HG02970 (cell line): ENCODE results near the gene FAM117A.
"Not testable (repeated sequence)": the region's sequence is repeated elsewhere in the genome, so short reads cannot be mapped to it uniquely, and the experiment has no call there.

Experiments
- ATAC-seq: cut with Tn5 transposase; IDR thresholded peaks from one replicate; pipeline ENCODE4 v1.9.1; 2021; ENCODE audit warnings: mild to moderate bottlenecking, moderate library complexity, moderate number of reproducible peaks; ENCODE audit not compliant: unreplicated experiment, low FRiP score

Gene FAM117A

DNA sequence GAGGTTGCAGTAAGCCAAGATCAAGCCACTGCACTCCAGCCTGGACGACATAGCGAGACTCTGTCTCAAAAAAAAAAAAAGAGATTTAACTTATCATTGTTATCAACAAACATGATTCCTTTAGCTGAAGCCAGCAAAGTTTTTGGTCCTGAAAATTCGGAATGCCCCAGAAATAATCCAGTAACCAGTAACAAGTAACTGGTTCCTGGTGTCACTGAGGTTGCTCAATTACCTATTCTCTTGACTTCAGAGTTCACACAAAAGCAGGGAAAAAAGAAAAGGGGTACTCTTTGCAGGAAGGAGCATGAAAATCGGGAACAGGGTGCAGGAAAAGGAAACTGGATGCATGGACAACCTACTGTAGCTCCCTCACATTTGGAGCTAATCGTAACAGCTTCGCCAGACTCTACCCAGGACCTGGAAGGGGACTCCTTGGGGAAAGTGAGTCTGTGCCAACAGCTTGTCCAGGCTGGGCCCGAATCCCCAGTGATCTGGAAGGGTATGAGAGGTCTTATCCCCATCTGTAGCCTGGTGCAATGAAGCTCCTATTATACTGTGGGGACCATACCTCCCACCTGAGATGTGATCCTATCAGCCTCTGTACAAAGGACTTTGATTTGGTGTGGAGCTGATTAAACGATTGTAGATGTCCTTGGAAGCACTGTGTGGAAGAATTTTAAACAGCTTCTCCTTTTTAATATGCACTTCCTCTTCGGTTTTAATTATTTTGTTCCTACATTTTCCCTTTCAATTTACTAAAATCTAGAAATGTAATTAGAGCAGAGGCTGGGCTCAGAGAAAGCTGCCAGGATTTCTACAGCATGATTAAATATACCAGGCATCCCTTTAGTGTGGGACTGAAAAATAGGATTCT, 82.6 kb downstream of the FAM117A start:
- no peak for ATAC-seq

- no peak for ATAC-seq
Observed at GRCh38 chr17:49680314-49680713, 83.6 kb downstream of the FAM117A start.

DNA sequence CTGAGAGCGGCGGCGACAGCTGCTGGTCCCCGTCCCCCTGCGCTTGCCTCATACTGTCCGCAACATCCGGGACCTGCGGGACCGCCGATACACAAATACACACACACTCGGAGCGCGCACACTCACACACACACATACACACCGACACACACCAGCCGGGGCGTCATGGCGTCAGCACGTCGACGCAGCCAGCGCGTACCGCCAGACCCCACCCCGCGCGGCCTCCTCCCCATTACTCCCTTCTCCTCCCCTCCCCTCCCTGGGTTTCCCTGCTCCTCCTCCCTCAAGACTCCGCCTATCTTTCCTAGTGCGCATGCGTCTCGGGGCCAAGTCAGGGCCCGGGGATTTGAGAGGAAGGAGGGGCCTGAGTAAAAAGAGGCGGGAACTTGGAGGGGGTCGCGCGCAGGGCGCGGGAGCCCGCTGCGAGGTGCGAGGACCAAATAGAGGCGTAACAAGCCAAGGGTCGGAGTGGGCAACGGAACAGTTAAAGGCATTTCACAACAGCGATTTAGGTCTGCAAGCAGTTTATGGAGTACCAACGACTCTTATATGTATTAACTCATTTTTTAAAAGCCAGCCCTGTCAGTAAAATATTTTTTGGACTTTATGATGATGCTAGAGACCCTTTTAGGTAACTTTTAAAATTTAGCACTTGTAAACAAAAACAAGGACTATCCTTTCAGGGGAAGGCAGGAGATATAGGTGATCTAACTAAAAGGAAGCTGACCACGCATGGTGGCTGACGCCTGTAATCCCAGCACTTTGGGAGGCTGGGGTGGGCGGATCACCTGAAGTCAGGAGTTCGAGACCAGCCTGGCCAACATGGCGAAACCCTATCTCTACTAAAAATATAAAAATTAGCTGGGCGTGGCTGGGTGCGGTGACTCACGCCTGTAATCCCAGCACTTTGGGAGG, 85.7 kb downstream of the FAM117A start, which contains the start of gene SPOP:
Gene SPOP (minus strand): TSS at position 165 of the 915 bp plus-strand sequence. CDS start 55,287 bp downstream, outside the sequence.
- ATAC-seq, result peak; percentile 81

DNA sequence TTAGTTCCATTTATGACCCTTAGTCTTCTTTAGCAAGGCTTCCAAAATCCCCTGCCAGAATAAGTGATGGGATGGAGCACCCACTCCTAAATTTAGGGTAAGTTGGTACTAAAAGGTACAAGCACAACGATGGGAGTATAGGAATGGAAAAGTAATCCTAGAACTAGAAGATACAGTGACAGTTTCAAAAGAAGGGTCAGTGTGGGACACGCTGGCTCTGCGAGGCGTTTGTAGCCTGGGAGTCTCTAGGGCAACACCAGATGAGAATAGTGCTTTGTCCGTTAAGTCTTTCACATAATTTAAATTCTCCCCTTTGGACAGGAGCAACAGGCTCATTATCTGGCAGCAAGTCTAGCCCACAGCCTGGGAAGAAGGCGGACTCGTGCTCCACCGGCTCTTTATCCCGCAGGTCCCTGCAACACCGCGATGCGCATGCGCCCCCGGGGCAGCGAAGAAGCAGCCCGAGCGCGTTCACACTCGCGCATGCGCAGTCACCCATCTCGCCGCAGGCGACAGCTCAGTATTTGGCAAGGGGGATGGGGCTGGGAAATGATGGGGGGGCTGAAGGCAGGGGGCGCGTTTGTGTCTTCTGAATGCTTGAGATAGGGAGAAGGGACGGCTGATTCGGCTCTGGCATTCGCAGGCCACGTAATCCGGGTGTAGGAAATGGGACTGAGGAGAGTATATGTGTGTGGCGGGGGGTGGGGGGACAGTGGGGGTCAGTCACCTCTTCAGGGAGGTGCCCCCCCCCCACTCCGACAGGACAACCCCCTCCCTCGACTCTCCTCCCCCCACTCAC, 86.6 kb downstream of the FAM117A start:
- peak; percentile 44 for ATAC-seq

GRCh38 chr17:49676276-49676868, 87.6 kb downstream of the FAM117A start:
- ATAC-seq, result no peak

DNA sequence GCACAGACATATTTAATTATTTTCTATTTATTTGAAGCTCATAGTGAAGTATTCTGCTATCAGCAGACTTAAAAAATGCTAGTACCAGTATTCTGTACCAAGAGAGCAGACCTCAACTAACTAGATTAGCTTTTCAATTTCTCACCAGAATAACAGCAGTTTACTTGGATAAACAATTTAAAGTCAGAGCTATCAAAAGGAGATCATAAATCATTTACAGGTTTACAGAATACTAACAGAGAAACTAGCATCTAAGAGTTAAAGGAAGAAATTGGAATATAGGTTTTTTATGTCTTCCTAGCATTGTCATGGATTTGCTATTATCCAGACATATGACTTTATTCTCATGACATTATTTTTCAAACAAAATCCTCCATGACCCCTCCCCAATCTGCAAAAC, 89.4 kb downstream of the FAM117A start:
- no peak for ATAC-seq

- not testable (repeated sequence) for ATAC-seq
Observed at GRCh38 chr17:49673679-49674078, 90.3 kb downstream of the FAM117A start.

GRCh38 chr17:49670641-49671040, 93.3 kb downstream of the FAM117A start:
- no peak for ATAC-seq

DNA sequence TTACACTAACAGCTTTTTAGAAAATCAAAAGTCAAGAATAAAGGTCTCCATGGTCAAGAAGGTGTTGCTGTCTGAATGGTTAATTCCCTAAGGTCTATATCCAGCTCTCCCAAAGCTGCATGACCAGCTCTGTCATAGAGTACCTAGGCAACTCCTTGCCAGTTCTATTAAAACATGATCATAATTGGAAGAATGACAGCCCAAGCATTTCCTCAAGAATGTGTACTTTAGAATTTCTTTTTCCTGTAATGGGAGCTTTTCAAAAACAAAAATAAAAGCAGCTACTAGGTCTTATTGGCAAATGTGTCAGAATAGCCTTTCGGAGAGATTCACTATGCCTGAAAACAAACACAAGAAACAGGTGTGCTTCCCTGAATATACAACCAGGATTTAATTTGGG, 93.9 kb downstream of the FAM117A start:
- no peak for ATAC-seq

DNA sequence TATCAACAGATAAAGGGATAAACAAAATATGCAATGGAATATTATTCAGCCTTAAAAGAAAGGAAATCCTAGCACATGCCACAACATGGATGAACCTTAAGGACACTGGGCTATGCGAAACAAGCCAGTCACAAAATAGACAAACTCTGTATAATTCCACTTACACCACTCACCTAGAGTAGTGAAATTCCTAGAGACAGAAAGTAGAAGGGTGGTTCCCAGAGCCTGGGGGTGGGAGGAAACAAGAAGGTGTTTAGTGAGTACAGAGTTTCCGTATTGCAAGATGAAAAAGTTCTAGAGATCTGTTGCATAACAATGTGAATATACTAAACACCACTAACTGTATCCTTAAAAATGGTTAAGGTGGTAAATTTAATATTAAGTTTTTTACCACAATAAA, 96.1 kb downstream of the FAM117A start:
- ATAC-seq, result no peak

- ATAC-seq, result no peak
Observed at GRCh38 chr17:49664706-49665211, 99.2 kb downstream of the FAM117A start.
